Neural cell (in vitro differentiated cells): ENCODE data around the gene GLB1L2. TPM values are rescaled to one million over a fixed set of nuclear protein-coding genes. Genes with fewer than 3 reads are reported as not detected.

Experiments used
- H2AFZ ChIP-seq: fragments of 200-600, 300-800 bp; sonication (generic), shearing (Covaris generic); 2 replicates; pipeline ENCODE4 v1.6.0; 2014; ENCODE audit warnings: low read depth, mild to moderate bottlenecking, antibody characterized with exemption, low read length, moderate library complexity
- H3F3A ChIP-seq: fragments of 200-600 bp; shearing (Covaris generic); 2 replicates; pipeline ENCODE4 v1.6.1; 2016; ENCODE audit warnings: mild to moderate bottlenecking, moderate library complexity, mixed read lengths, antibody characterized with exemption, low read length; ENCODE audit not compliant: insufficient read depth, poor library complexity, severe bottlenecking
- H3K27ac ChIP-seq: fragments of 200-600, 300-800 bp; sonication (generic), shearing (Covaris generic); 2 replicates; pipeline ENCODE4 v1.5.1; 2014; ENCODE audit warnings: mild to moderate bottlenecking, low read length, moderate library complexity
- H3K27me3 ChIP-seq: fragments of 300-800, 200-600 bp; sonication (generic), shearing (Covaris generic); 2 replicates; pipeline ENCODE4 v1.6.0; 2014; ENCODE audit warnings: mild to moderate bottlenecking, low read depth, low read length, moderate library complexity; ENCODE audit not compliant: insufficient read depth
- H3K36me3 ChIP-seq: fragments of 300-800, 200-600 bp; sonication (generic), shearing (Covaris generic); 2 replicates; pipeline ENCODE4 v1.5.1; 2014; ENCODE audit warnings: mild to moderate bottlenecking, antibody characterized with exemption, low read length, moderate library complexity; ENCODE audit not compliant: insufficient read depth
- H3K4me2 ChIP-seq: fragments of 300-800, 200-600 bp; sonication (generic), shearing (Covaris generic); 2 replicates; pipeline ENCODE4 v1.6.0; 2014; ENCODE audit warnings: mild to moderate bottlenecking, low read length
- H3K4me3 ChIP-seq: fragments of 300-800, 200-600 bp; sonication (generic), shearing (Covaris generic); 2 replicates; pipeline ENCODE4 v1.5.1; 2014; ENCODE audit warnings: mild to moderate bottlenecking, low read length, moderate library complexity
- H3K79me2 ChIP-seq: fragments of 200-600 bp; shearing (Covaris generic); replicated peaks from 2 replicates; pipeline ENCODE4 v1.6.0; 2014; ENCODE audit warnings: mild to moderate bottlenecking, low read length, moderate library complexity; ENCODE audit not compliant: insufficient read depth
- H3K9ac ChIP-seq: fragments of 300-800, 200-600 bp; sonication (generic), shearing (Covaris generic); 2 replicates; pipeline ENCODE4 v1.6.1; 2016; ENCODE audit warnings: mild to moderate bottlenecking, low read length, mixed read lengths
- H3K9me2 ChIP-seq: fragments of 200-600 bp; shearing (Covaris generic); 2 replicates; pipeline ENCODE4 v1.6.1; 2016; ENCODE audit warnings: mild to moderate bottlenecking, low read length, mixed read lengths; ENCODE audit not compliant: insufficient read depth
- H3K9me3 ChIP-seq: fragments of 200-600, 300-800 bp; sonication (generic), shearing (Covaris generic); 2 replicates; pipeline ENCODE4 v1.6.1; 2016; ENCODE audit warnings: mild to moderate bottlenecking, mixed run types, low read length, moderate library complexity, mixed read lengths
- H4K20me1 ChIP-seq: fragments of 200-600 bp; shearing (Covaris generic); 2 replicates; pipeline ENCODE4 v1.6.1; 2016; ENCODE audit warnings: mild to moderate bottlenecking, mixed run types; ENCODE audit not compliant: insufficient read depth
- CTCF ChIP-seq: fragments of 450-650 bp; IDR thresholded peaks from 2 replicates; pipeline ENCODE4 v1.5.1; 2014; ENCODE audit warnings: antibody characterized with exemption, mild to moderate bottlenecking, moderate library complexity; ENCODE audit not compliant: poor library complexity, severe bottlenecking
- EP300 ChIP-seq: fragments of 450-650 bp; conservative IDR thresholded peaks from 2 replicates; pipeline ENCODE4 v1.6.1; 2014; ENCODE audit warnings: antibody characterized with exemption, mild to moderate bottlenecking, moderate library complexity; ENCODE audit not compliant: poor library complexity, severe bottlenecking
- EZH2 ChIP-seq: fragments of 200-600, 300-800 bp; shearing (Covaris generic), sonication (generic); IDR thresholded peaks from 2 replicates; pipeline ENCODE4 v1.6.1; 2014; ENCODE audit warnings: antibody characterized with exemption, low read length, borderline replicate concordance, mild to moderate bottlenecking; ENCODE audit not compliant: insufficient read depth, poor library complexity, severe bottlenecking
- MXI1 ChIP-seq: fragments of 450-650 bp; conservative IDR thresholded peaks from 2 replicates; pipeline ENCODE4 v1.6.1; 2014; ENCODE audit warnings: antibody characterized with exemption, mild to moderate bottlenecking; ENCODE audit not compliant: poor library complexity, severe bottlenecking
- POLR2AphosphoS5 ChIP-seq: IDR thresholded peaks from 2 replicates; pipeline ENCODE4 v1.6.1; 2012
- RAD21 ChIP-seq: fragments of 450-650 bp; conservative IDR thresholded peaks from 2 replicates; pipeline ENCODE4 v1.6.1; 2014; ENCODE audit warnings: antibody characterized with exemption, mild to moderate bottlenecking, moderate library complexity
- REST ChIP-seq: IDR thresholded peaks from 2 replicates; pipeline ENCODE4 v1.6.1; 2012; ENCODE audit warnings: borderline replicate concordance
- SMC3 ChIP-seq: fragments of 450-650 bp; conservative IDR thresholded peaks from 2 replicates; pipeline ENCODE4 v1.6.1; 2014; ENCODE audit warnings: antibody characterized with exemption, mild to moderate bottlenecking, moderate library complexity; ENCODE audit not compliant: poor library complexity
- TAF1 ChIP-seq: IDR thresholded peaks from 2 replicates; pipeline ENCODE4 v1.6.1; 2012; ENCODE audit warnings: low read depth
- polyA plus RNA-seq: library from polyadenylated mRNA; depleted of rRNA; stranded (reverse); fragments of >200 nt; gene quantifications from 2 replicates; pipeline ENCODE4 v1.2.3, GENCODE V29; 2014

GLB1L2 gene
- polyA plus RNA-seq, 1 donor from 2014 or later, result 1.6 TPM

- H4K20me1 ChIP-seq, result no peaks in the 10 kb centered on the region
- H3K79me2 ChIP-seq, result no peaks in the 10 kb centered on the region
- H3K9me3 ChIP-seq, result no peaks in the 10 kb centered on the region
- no peak overlapping the region for H3K27ac ChIP-seq
- no peak overlapping the region for H2AFZ ChIP-seq
- H3K9me2 ChIP-seq, result no peaks in the 10 kb centered on the region
- H3K36me3 ChIP-seq, result no peaks in the 10 kb centered on the region
- no peak overlapping the region for H3K4me2 ChIP-seq
- H3K27me3 ChIP-seq, result no peaks in the 10 kb centered on the region
- TF ChIP-seq CTCF (no peak), EP300 (no peak), TAF1 (no peak), MXI1 (no peak), EZH2 (no peak), SMC3 (no peak), REST (no peak), POLR2AphosphoS5 (no peak), RAD21 (no peak)
- H3K9ac ChIP-seq, result no peak overlapping the region
- H3K4me3 ChIP-seq, result no peak overlapping the region
- no peaks in the 10 kb centered on the region for H3F3A ChIP-seq
Observed at GRCh38 chr11:134380785-134381184, 49.0 kb downstream of the GLB1L2 start.

- Histone ChIP-seq H3K27me3 (no peaks in the 10 kb centered on the region), H3K9me3 (no peaks in the 10 kb centered on the region), H2AFZ (no peak overlapping the region), H3K36me3 (no peaks in the 10 kb centered on the region), H3K79me2 (no peaks in the 10 kb centered on the region), H3K9ac (no peak overlapping the region), H3K9me2 (no peaks in the 10 kb centered on the region), H3K4me3 (no peak overlapping the region), H3K27ac (no peak overlapping the region), H3F3A (no peaks in the 10 kb centered on the region), H3K4me2 (no peak overlapping the region), H4K20me1 (no peaks in the 10 kb centered on the region)
- no peak for TF ChIP-seq RAD21
- no peak for TF ChIP-seq MXI1
- TF ChIP-seq SMC3, result no peak
- no peak for TF ChIP-seq CTCF
- TF ChIP-seq REST, result no peak
- no peak for TF ChIP-seq EZH2
- no peak for TF ChIP-seq EP300
- no peak for TF ChIP-seq TAF1
- no peak for TF ChIP-seq POLR2AphosphoS5
Observed at GRCh38 chr11:134382257-134382656, 50.5 kb downstream of the GLB1L2 start.
